Ascending aorta (tissue), 2 donors: ENCODE measurements around the gene ZBTB7A. TPM values are rescaled to one million over a fixed set of nuclear protein-coding genes. Genes with fewer than 3 reads are reported as not detected.

Experiments
- DNase-seq, 2 donors: peaks; one replicate each; pipeline ENCODE4 v3.0.0-alpha.2; 2019; ENCODE audit warnings: low spot score in 2 of 2
- H3K27ac ChIP-seq, 2 donors: fragments of 200-600 bp; sonication (generic); one replicate each; pipeline ENCODE4 v1.5.1; 2016 to 2017; ENCODE audit warnings: mild to moderate bottlenecking in 1 of 2
- H3K27me3 ChIP-seq: fragments of 200-600 bp; sonication (generic); one replicate; pipeline ENCODE4 v1.5.1; 2017
- H3K36me3 ChIP-seq, 2 donors: fragments of 200-600 bp; sonication (generic); one replicate each; pipeline ENCODE4 v1.5.1; 2016
- H3K4me1 ChIP-seq, 2 donors: fragments of 200-600 bp; sonication (generic); one replicate each; pipeline ENCODE4 v1.5.1; 2016 to 2017; ENCODE audit warnings: mild to moderate bottlenecking in 1 of 2
- H3K4me3 ChIP-seq, 2 donors: fragments of 200-600 bp; sonication (generic); one replicate each; pipeline ENCODE4 v1.5.1; 2016 to 2017; ENCODE audit warnings: mild to moderate bottlenecking in 1 of 2
- H3K9me3 ChIP-seq, 2 donors: fragments of 200-600 bp; sonication (generic); one replicate each; pipeline ENCODE4 v1.5.1; 2016
- intact Hi-C: fragments of 100-400 bp; cut with DNase I; formaldehyde crosslinking; loops from one replicate; pipeline ENCODE4 v1.15.1; 2023
- total RNA-seq: library from RNA; depleted of rRNA; stranded (reverse); fragments of >200 nt; gene quantifications from one replicate; pipeline ENCODE4 v1.1.0, GENCODE V29; 2016
- TF ChIP-seq, protein P1 (sequence below), 3 experiments: fragments of 200-600 bp in 2 of 3; fragments of 450-650 bp in 1 of 3; sonication (generic) in 2 of 3; IDR thresholded peaks; one replicate each; pipeline ENCODE4 v1.5.1; 2016 to 2019; ENCODE audit warnings: antibody characterized with exemption in 3 of 3, mild to moderate bottlenecking in 1 of 3, moderate library complexity in 1 of 3

Gene ZBTB7A
- total RNA-seq, 1 donor from 2014 or later: 76.4 TPM

DNA sequence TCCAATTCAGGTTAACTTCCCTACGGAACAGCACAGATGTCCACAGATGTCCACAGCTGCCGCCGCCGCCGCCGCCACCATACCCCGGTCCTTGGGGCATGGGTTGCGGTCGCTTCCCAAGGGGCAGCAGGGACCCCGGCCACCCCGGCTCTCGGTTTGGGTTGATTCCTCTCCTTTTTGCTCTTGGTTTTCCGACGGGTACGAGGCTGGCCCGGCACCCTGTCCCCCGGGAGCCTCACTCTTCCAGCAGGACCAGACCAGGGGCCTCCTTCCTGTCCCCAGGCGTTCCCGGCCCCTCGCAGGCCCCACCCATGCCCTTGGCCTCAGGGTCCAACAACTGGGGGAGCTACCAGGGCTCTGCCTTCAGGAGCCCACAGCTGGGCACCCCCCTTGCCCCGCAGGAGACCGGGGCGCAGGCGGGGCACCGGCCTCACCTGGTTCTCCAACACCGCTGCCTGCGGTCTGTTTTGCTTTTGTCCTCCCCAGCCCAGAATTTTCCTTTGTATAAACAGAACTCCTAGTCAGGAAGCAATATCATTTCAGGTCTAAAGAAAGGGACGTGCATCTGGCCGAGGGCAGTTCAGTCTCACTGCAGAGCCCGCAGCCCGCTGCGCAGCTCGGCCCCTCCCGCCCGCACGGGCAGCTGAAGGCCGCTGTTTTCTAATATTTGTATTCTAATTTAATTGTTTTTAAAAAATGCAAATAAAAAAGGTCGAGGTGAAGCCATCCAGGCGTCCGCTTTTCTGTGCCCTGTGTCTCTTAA lies 27.9 kb downstream of the ZBTB7A start:
- intact Hi-C loops: no loop called here
- Histone ChIP-seq H3K4me3 (no peak overlapping the region), H3K9me3 (no peaks in the 10 kb centered on the region), H3K36me3 (peaks cover 40 to 64% of the 10 kb centered on the region in 2 donors), H3K27ac (no peak overlapping the region), H3K27me3 (no peaks in the 10 kb centered on the region), H3K4me1 (no peaks in the 10 kb centered on the region)
- no peak for DNase-seq
- TF ChIP-seq, protein P1, sequence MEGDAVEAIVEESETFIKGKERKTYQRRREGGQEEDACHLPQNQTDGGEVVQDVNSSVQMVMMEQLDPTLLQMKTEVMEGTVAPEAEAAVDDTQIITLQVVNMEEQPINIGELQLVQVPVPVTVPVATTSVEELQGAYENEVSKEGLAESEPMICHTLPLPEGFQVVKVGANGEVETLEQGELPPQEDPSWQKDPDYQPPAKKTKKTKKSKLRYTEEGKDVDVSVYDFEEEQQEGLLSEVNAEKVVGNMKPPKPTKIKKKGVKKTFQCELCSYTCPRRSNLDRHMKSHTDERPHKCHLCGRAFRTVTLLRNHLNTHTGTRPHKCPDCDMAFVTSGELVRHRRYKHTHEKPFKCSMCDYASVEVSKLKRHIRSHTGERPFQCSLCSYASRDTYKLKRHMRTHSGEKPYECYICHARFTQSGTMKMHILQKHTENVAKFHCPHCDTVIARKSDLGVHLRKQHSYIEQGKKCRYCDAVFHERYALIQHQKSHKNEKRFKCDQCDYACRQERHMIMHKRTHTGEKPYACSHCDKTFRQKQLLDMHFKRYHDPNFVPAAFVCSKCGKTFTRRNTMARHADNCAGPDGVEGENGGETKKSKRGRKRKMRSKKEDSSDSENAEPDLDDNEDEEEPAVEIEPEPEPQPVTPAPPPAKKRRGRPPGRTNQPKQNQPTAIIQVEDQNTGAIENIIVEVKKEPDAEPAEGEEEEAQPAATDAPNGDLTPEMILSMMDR (IDR thresholded peaks at IDR 0.05): no peak

DNA sequence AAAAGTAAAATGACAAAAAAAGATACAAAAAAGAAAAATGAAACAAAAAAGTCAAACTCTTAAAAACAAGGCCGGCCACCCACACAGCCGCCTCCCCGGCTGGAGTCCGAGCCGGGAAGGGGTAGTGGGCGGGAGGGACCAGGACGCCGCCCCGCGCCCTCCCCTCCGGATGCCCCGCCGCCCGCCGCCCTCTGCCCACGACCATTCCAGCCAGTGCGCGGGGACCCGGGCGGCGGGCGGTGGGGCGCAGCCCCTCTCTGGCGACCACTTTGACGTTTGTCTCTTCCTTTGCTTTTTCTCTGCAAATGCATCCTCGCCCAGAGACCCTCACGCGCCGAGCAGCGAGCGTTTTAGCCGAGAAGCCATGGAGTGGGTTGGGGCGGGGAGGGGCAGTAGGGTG lies 28.6 kb downstream of the ZBTB7A start:
- Histone ChIP-seq H3K36me3 (peaks cover 48 to 71% of the 10 kb centered on the region in 2 donors), H3K27ac (no peak overlapping the region)

DNA sequence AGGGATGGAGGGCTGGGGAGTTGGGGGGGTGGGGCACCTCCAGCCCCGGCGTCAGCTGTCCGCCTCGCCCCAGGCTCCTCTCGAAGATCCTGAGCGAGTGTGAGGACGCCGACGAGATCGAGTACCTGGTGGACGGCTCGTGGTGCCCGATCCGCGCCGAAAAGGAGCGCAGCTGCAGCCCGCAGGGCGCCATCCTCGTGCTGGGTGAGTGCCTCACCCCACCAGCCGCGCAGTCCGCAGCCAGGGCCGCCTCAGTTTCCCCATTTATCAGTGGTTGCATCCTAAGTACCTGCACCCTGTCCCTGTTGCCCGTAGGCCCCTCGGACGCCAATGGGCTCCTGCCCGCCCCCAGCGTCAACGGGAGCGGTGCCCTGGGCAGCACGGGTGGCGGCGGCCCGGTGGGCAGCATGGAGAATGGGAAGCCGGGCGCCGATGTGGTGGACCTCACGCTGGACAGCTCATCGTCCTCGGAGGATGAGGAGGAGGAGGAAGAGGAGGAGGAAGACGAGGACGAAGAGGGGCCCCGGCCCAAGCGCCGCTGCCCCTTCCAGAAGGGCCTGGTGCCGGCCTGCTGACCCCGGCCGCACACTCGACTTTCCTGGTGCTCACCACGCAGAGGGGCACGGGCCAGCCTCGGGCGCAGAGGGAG lies 29.3 kb downstream of the ZBTB7A start:
- Histone ChIP-seq H3K27me3 (no peaks in the 10 kb centered on the region), H3K27ac (no peak overlapping the region), H3K36me3 (peaks cover 54 to 72% of the 10 kb centered on the region in 2 donors), H3K4me3 (no peak overlapping the region), H3K9me3 (no peaks in the 10 kb centered on the region), H3K4me1 (no peaks in the 10 kb centered on the region)
- no peak for DNase-seq
- intact Hi-C loops: no loop called here
- TF ChIP-seq, protein P1 (IDR thresholded peaks at IDR 0.05): no peak

More for the DNA sequence above, 28.6 kb downstream of the ZBTB7A start:
- Histone ChIP-seq H3K4me1 (no peaks in the 10 kb centered on the region), H3K9me3 (no peaks in the 10 kb centered on the region), H3K4me3 (no peak overlapping the region), H3K27me3 (no peaks in the 10 kb centered on the region)
- intact Hi-C loops: no loop called here
- no peak for DNase-seq
- TF ChIP-seq, protein P1 (IDR thresholded peaks at IDR 0.05): no peak

DNA sequence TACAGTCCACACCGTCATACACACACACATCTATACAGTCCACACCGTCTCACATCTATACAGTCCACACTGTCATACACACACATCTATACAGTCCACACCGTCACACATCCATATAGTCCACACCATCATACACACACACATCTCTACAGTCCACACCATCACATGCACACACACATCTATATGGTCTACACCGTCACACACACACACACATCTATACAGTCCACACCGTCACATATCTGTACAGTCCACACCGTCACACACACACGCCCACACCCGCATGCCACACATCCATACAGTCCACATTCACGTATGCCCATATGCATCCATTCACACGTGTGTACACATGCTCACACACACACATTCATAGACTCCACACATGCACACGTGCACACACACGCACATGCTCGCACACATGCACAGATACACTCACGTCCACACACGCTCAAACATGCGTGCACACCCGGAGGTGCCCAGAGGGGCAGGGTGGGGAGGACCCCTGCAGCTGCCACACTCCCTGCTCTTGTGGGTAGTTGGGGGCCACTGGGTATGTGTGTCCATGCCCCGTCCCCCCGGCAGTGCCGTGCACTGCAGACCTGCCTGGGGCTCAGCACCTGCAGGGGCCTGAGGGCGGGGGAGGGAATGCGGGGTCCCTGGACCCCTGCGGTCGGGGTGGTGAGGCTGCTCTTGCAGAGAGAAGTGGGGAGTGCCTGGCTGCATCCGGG lies 30.0 kb downstream of the ZBTB7A start:
- no peak overlapping the region for H3K27ac ChIP-seq
- H3K4me3 ChIP-seq: no peak overlapping the region
- H3K4me1 ChIP-seq: no peaks in the 10 kb centered on the region
- intact Hi-C loops: no loop called here
- TF ChIP-seq, protein P1 (IDR thresholded peaks at IDR 0.05): no peak
- no peak for DNase-seq
- no peaks in the 10 kb centered on the region for H3K9me3 ChIP-seq
- H3K36me3 ChIP-seq: peaks cover 52 to 68% of the 10 kb centered on the region in 2 donors
- no peaks in the 10 kb centered on the region for H3K27me3 ChIP-seq

DNA sequence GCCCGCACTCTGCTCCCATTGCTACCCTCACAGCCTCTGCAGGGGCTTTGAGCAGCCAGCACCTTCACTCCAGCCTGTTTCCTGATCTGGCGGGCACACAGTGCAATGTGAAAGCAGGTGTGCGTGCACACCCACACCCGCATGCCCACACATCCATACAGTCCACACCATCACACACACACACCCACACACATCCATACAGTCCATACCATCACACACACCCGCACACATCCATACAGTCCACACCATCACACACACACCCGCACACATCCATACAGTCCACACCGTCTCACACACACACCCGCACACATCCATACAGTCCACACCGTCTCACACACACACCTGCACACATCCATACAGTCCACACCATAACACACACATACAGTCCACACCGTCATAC lies 31.1 kb downstream of the ZBTB7A start:
- no peaks in the 10 kb centered on the region for H3K9me3 ChIP-seq
- H3K4me1 ChIP-seq: no peaks in the 10 kb centered on the region
- H3K27me3 ChIP-seq: no peaks in the 10 kb centered on the region
- H3K36me3 ChIP-seq: peaks cover 48 to 61% of the 10 kb centered on the region in 2 donors
- intact Hi-C loops: no loop called here
- TF ChIP-seq, protein P1 (IDR thresholded peaks at IDR 0.05): no peak
- H3K27ac ChIP-seq: no peak overlapping the region
- DNase-seq: no peak
- no peak overlapping the region for H3K4me3 ChIP-seq
